ENCODE measurements around the gene KIF18A. TPM values are rescaled to one million over a fixed set of nuclear protein-coding genes. Genes with fewer than 3 reads are reported as not detected.

KIF18A gene
- total and polyA plus RNA-seq, 2 of the 13 experiments (the other 11 are each of a cell fraction or from before 2014, with no cell fraction given): 3.4 to 14.4 TPM

DNA sequence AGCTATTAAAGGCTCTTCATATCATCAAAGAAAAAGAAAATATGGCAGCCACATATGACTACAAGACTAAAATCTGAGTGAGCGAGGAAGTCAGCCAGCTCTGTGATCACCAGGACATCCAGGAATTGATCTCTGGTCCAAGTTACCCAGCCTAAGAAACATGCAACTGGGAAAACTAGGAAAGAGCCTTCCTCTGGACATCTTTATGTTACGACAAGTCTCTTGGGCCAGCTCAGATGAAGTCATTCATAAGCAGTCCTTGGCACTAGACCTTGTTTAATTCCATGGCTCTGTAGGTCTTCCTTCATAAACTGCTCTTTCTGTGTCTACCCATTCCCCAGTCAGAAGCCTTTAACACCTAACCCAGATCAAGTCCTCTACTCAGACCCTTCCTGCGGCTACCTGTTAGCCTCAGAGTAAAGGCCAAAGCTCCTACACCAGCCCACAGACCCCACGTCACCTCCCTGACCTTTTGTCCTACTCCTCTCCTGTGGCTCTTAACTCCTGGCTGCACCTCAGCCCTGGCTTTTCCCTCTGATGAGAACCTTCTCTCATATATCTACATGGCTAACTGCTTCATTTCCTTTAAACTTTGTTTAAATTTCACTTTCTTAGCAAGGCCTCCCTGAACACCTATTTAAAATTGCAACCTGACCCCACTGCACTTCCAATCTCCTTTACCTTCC, 134.0 kb downstream of the KIF18A start:
- Histone ChIP-seq H3K4me2 (ENCODE audit: low read depth, low read length) (no peak overlapping the region), H3K27me3 (ENCODE audit: control insufficient read depth in 1 of 2, insufficient read depth in 2 of 2, low read length in 2 of 2) (no peaks in the 10 kb centered on the region; a peak in 1 of 5 replicates), H2AFZ (ENCODE audit: low read length) (no peak overlapping the region), H3K4me3 (replicated peaks in 1 of 3; ENCODE audit: insufficient read depth in 1 of 3, low read depth in 2 of 3, low read length in 3 of 3) (no peak overlapping the region), H3K9me3 (ENCODE audit: low read length) (no peaks in the 10 kb centered on the region), H3K9ac (ENCODE audit: insufficient read depth, low read depth, low read length) (no peak overlapping the region), H3K36me3 (replicated peaks in 1 of 2; ENCODE audit: control insufficient read depth in 1 of 2, insufficient read depth in 2 of 2, low read length in 2 of 2) (no peaks in the 10 kb centered on the region), H3K27ac (ENCODE audit: extremely low read length, insufficient read depth, low read length) (no peak overlapping the region), H3K79me2 (ENCODE audit: insufficient read depth, low read length) (no peaks in the 10 kb centered on the region), H4K20me1 (ENCODE audit: insufficient read depth, low read length) (no peaks in the 10 kb centered on the region), H3K4me1 (ENCODE audit: insufficient read depth, low read length) (no peaks in the 10 kb centered on the region)
- intact Hi-C loops (cut with micrococcal nuclease; ENCODE audit: unreplicated experiment): no loop called here
- ChIA-PET POLR2A (no interaction called here), CTCF (ENCODE audit: low intra/inter-chr PET ratio, low total read pairs) (no interaction called here)
- BruUV-seq (replicated peaks): no TSS peak
- WGBS (ENCODE audit: low lambda C conversion rate): 11% methylated on average over 4 of the region's 4 CpGs
- DNase-seq (ENCODE audit: low spot score) (no peak), FAIRE-seq (no peak), ATAC-seq (no peak)
- in situ Hi-C loops (cut with HindIII; ENCODE audit: extremely low pct_ligation_motif_present, low pct_unique_long_range_greater_than_20kb): no loop called here
- no peak for TF ChIP-seq CHD4 (IDR thresholded peaks at IDR 0.05; ENCODE audit: borderline replicate concordance, low read length)
- TF ChIP-seq PHF20 (CRISPR knock-in tag; IDR thresholded peaks at IDR 0.05): no peak
- no peak for TF ChIP-seq ZNF143 (CRISPR knock-in tag; IDR thresholded peaks at IDR 0.05)
- TF ChIP-seq ZNF3 (CRISPR knock-in tag; IDR thresholded peaks at IDR 0.05): no peak
- TF ChIP-seq DMAP1 (CRISPR knock-in tag; IDR thresholded peaks at IDR 0.05): no peak
- no peak for TF ChIP-seq ZNF24 (IDR thresholded peaks at IDR 0.05)
- TF ChIP-seq PHB2 (IDR thresholded peaks at IDR 0.05; ENCODE audit: partially characterized antibody): no peak
- TF ChIP-seq SMAD9 (CRISPR knock-in tag; IDR thresholded peaks at IDR 0.05): no peak
- TF ChIP-seq RBM39 (IDR thresholded peaks at IDR 0.05; ENCODE audit: low read depth, low read length, poor library complexity, severe bottlenecking): no peak
- TF ChIP-seq FOSL1 (CRISPR knock-in tag; IDR thresholded peaks at IDR 0.05; ENCODE audit: borderline replicate concordance): no peak
- TF ChIP-seq AKNA (CRISPR knock-in tag; IDR thresholded peaks at IDR 0.05; ENCODE audit: borderline replicate concordance): no peak
- TF ChIP-seq ZBTB3 (CRISPR knock-in tag; IDR thresholded peaks at IDR 0.05; ENCODE audit: borderline replicate concordance, low read depth): no peak
- TF ChIP-seq CCAR2 (optimal IDR thresholded peaks at IDR 0.05; ENCODE audit: low read depth, low read length): no peak
- TF ChIP-seq, protein P1, sequence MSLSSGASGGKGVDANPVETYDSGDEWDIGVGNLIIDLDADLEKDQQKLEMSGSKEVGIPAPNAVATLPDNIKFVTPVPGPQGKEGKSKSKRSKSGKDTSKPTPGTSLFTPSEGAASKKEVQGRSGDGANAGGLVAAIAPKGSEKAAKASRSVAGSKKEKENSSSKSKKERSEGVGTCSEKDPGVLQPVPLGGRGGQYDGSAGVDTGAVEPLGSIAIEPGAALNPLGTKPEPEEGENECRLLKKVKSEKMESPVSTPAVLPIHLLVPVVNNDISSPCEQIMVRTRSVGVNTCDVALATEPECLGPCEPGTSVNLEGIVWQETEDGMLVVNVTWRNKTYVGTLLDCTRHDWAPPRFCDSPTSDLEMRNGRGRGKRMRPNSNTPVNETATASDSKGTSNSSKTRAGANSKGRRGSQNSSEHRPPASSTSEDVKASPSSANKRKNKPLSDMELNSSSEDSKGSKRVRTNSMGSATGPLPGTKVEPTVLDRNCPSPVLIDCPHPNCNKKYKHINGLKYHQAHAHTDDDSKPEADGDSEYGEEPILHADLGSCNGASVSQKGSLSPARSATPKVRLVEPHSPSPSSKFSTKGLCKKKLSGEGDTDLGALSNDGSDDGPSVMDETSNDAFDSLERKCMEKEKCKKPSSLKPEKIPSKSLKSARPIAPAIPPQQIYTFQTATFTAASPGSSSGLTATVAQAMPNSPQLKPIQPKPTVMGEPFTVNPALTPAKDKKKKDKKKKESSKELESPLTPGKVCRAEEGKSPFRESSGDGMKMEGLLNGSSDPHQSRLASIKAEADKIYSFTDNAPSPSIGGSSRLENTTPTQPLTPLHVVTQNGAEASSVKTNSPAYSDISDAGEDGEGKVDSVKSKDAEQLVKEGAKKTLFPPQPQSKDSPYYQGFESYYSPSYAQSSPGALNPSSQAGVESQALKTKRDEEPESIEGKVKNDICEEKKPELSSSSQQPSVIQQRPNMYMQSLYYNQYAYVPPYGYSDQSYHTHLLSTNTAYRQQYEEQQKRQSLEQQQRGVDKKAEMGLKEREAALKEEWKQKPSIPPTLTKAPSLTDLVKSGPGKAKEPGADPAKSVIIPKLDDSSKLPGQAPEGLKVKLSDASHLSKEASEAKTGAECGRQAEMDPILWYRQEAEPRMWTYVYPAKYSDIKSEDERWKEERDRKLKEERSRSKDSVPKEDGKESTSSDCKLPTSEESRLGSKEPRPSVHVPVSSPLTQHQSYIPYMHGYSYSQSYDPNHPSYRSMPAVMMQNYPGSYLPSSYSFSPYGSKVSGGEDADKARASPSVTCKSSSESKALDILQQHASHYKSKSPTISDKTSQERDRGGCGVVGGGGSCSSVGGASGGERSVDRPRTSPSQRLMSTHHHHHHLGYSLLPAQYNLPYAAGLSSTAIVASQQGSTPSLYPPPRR (CRISPR knock-in tag; IDR thresholded peaks at IDR 0.05; ENCODE audit: borderline replicate concordance): no peak
- no peak for TF ChIP-seq ZFAT (CRISPR knock-in tag; conservative IDR thresholded peaks at IDR 0.05)
- TF ChIP-seq PRMT3 (CRISPR knock-in tag; IDR thresholded peaks at IDR 0.05; ENCODE audit: borderline replicate concordance, low read depth): no peak
